NB4 (cell line): ENCODE data around the gene HIPK1.

ENCODE experiments used
- DNase-seq: peaks from one replicate; pipeline ENCODE4 v3.0.0; 2010; ENCODE audit warnings: low read depth
- H3K4me3 ChIP-seq: one replicate; pipeline ENCODE4 v1.5.1; 2011; ENCODE audit warnings: mild to moderate bottlenecking, low read depth, low read length, moderate library complexity
- MAX ChIP-seq: IDR thresholded peaks from 2 replicates; pipeline ENCODE4 v1.6.1; 2011; ENCODE audit warnings: low read depth, low read length
- MYC ChIP-seq: IDR thresholded peaks from 2 replicates; pipeline ENCODE4 v1.6.1; 2011; ENCODE audit warnings: low read depth, low read length
- POLR2A ChIP-seq: IDR thresholded peaks from 2 replicates; pipeline ENCODE4 v1.6.1; 2011; ENCODE audit warnings: mild to moderate bottlenecking; ENCODE audit not compliant: insufficient read length; ENCODE audit errors: extremely low read depth
- TF ChIP-seq, protein P1 (sequence below): IDR thresholded peaks from one replicate; pipeline ENCODE4 v1.5.1; 2012; ENCODE audit warnings: low read depth, low read length

HIPK1 gene

DNA sequence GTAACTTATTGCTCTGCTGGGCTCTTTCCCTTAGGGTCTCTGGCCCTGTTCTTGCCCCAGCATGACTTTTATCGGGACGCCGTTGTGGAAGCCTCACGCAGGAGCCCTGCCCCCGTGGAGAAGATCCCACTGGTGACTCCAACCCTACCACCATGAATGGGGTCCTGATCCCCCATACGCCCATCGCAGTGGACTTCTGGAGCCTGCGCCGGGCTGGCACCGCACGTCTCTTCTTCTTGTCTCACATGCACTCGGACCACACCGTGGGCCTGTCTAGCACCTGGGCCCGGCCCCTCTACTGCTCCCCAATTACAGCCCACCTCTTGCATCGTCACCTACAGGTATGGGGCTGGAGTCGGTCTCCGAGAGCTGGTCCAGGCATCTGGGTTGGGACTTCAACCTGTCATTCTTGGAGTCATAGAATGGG, 23.7 kb upstream of the HIPK1 start:
- DNase-seq, result peak; percentile 54
- H3K4me3 ChIP-seq, result peak overlapping the region; percentile 92
- TF ChIP-seq, protein P1, sequence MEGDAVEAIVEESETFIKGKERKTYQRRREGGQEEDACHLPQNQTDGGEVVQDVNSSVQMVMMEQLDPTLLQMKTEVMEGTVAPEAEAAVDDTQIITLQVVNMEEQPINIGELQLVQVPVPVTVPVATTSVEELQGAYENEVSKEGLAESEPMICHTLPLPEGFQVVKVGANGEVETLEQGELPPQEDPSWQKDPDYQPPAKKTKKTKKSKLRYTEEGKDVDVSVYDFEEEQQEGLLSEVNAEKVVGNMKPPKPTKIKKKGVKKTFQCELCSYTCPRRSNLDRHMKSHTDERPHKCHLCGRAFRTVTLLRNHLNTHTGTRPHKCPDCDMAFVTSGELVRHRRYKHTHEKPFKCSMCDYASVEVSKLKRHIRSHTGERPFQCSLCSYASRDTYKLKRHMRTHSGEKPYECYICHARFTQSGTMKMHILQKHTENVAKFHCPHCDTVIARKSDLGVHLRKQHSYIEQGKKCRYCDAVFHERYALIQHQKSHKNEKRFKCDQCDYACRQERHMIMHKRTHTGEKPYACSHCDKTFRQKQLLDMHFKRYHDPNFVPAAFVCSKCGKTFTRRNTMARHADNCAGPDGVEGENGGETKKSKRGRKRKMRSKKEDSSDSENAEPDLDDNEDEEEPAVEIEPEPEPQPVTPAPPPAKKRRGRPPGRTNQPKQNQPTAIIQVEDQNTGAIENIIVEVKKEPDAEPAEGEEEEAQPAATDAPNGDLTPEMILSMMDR, result no peak
- TF ChIP-seq POLR2A (no peak), MYC (no peak), MAX (no peak)

GRCh38 chr1:113912594-113913311, 16.4 kb upstream of the HIPK1 start:
- no peak for DNase-seq
- no peak for TF ChIP-seq MAX
- TF ChIP-seq, protein P1, result no peak
- no peak for TF ChIP-seq POLR2A
- TF ChIP-seq MYC, result no peak
- no peak overlapping the region for H3K4me3 ChIP-seq

GRCh38 chr1:113913312-113913668, 15.8 kb upstream of the HIPK1 start:
- DNase-seq, result no peak
- TF ChIP-seq MYC, result no peak
- no peak for TF ChIP-seq POLR2A
- no peak for TF ChIP-seq MAX
- TF ChIP-seq, protein P1, result no peak
- no peak overlapping the region for H3K4me3 ChIP-seq

GRCh38 chr1:113913887-113914664, 15.0 kb upstream of the HIPK1 start:
- TF ChIP-seq POLR2A (no peak), MAX (no peak), MYC (no peak)
- TF ChIP-seq, protein P1, result no peak
- no peak for DNase-seq

DNA sequence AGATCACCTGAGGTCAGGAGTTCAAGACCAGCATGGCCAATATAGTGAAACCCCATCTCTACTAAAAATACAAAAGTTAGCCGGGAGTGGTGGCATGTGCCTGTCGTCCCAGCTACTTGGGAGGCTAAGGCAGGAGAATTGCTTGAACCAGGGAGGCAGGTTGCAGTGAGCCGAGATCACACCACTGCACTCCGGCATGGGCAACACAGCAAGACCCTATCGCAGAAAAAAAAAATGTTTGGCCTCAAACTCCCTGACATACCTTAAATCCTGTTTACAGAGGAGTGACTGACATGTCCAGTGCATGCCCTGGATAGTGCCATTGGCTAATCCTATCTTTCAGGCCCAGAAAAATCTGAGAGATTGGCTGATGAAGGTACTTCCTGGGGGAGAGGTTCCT, 12.2 kb upstream of the HIPK1 start:
- no peak overlapping the region for H3K4me3 ChIP-seq
- no peak for DNase-seq
- no peak for TF ChIP-seq MAX
- TF ChIP-seq, protein P1, result no peak
- TF ChIP-seq MYC, result no peak
- TF ChIP-seq POLR2A, result no peak

More at GRCh38 chr1:113913887-113914664, 15.0 kb upstream of the HIPK1 start:
- H3K4me3 ChIP-seq, result no peak overlapping the region
